NCI-H187 (cell line): ENCODE data around the gene VTI1A.

Experiments used
- DNase-seq, 2 experiments: peaks; one replicate each; lab custom pipeline; 2025; lab: John Stamatoyannopoulos, UW

The VTI1A gene

GRCh38 chr10:112785089-112785488 lies 338.1 kb downstream of the VTI1A start:
- DNase-seq: no peak

GRCh38 chr10:112789248-112789647 lies 342.2 kb downstream of the VTI1A start:
- DNase-seq: no peak

GRCh38 chr10:112790030-112790429 lies 343.0 kb downstream of the VTI1A start:
- no peak for DNase-seq

GRCh38 chr10:112790921-112791320 lies 343.9 kb downstream of the VTI1A start:
- no peak for DNase-seq

GRCh38 chr10:112791447-112791846 lies 344.4 kb downstream of the VTI1A start:
- no peak for DNase-seq

- no peak for DNase-seq
Observed at GRCh38 chr10:112792487-112793201, 345.6 kb downstream of the VTI1A start.

GRCh38 chr10:112793202-112793921 lies 346.3 kb downstream of the VTI1A start:
- DNase-seq: no peak

- no peak for DNase-seq
Observed at GRCh38 chr10:112794201-112794600, 347.2 kb downstream of the VTI1A start.

- DNase-seq: no peak
Observed at GRCh38 chr10:112795067-112795466, 348.1 kb downstream of the VTI1A start.

GRCh38 chr10:112797197-112797596 lies 350.2 kb downstream of the VTI1A start:
- DNase-seq: no peak

- no peak for DNase-seq
Observed at GRCh38 chr10:112797855-112798254, 350.8 kb downstream of the VTI1A start.

GRCh38 chr10:112799038-112799437 lies 352.0 kb downstream of the VTI1A start:
- no peak for DNase-seq

GRCh38 chr10:112799726-112800510 lies 352.9 kb downstream of the VTI1A start:
- no peak for DNase-seq

GRCh38 chr10:112801004-112801403 lies 354.0 kb downstream of the VTI1A start:
- no peak for DNase-seq

- no peak for DNase-seq
Observed at GRCh38 chr10:112801748-112802147, 354.7 kb downstream of the VTI1A start.

GRCh38 chr10:112802411-112803022 lies 355.5 kb downstream of the VTI1A start:
- DNase-seq: no peak

GRCh38 chr10:112803961-112804401 lies 357.0 kb downstream of the VTI1A start:
- no peak for DNase-seq

GRCh38 chr10:112805254-112805590 lies 358.2 kb downstream of the VTI1A start:
- DNase-seq: no peak

GRCh38 chr10:112805701-112806100 lies 358.7 kb downstream of the VTI1A start:
- no peak for DNase-seq

- DNase-seq: no peak
Observed at GRCh38 chr10:112807013-112807412, 360.0 kb downstream of the VTI1A start.

- DNase-seq: no peak
Observed at GRCh38 chr10:112809736-112810135, 362.7 kb downstream of the VTI1A start.

GRCh38 chr10:112810711-112811151 lies 363.7 kb downstream of the VTI1A start:
- DNase-seq: no peak
